Mucosa of descending colon (tissue), 3 donors: ENCODE results near the gene TRIM34. TPM values are rescaled to one million over a fixed set of nuclear protein-coding genes. Genes with fewer than 3 reads are reported as not detected.

Source experiments
- ATAC-seq: fragments of 200-7000 bp; cut with Tn5 transposase; one replicate; pipeline ENCODE4 v1.9.1; 2020; ENCODE audit warnings: mild to moderate bottlenecking, moderate library complexity
- DNase-seq, 3 donors: peaks; one replicate each; pipeline ENCODE4 v3.0.0-alpha.2; 2020
- H3K36me3 ChIP-seq: fragments of 200-600 bp; one replicate; pipeline ENCODE4 v1.8.0; 2021; ENCODE audit warnings: low read depth, mild to moderate bottlenecking
- H3K4me1 ChIP-seq: fragments of 200-600 bp; one replicate; pipeline ENCODE4 v1.8.0; 2021; ENCODE audit warnings: low read depth, mild to moderate bottlenecking
- H3K4me3 ChIP-seq: fragments of 200-600 bp; one replicate; pipeline ENCODE4 v1.8.0; 2021; ENCODE audit warnings: mild to moderate bottlenecking
- H3K9me3 ChIP-seq: fragments of 200-600 bp; one replicate; pipeline ENCODE4 v1.8.0; 2021; ENCODE audit warnings: mild to moderate bottlenecking
- CTCF ChIP-seq: fragments of 200-600 bp; IDR thresholded peaks from one replicate; pipeline ENCODE4 v1.8.0; 2022; ENCODE audit warnings: antibody characterized with exemption, mild to moderate bottlenecking
- intact Hi-C, 2 donors: fragments of 100-400 bp; cut with DNase I in 1 of 2; cut with micrococcal nuclease in 1 of 2; formaldehyde crosslinking; loops; one replicate each; pipeline versions ENCODE4 v1.11.0 to v1.11.1; 2022; cut with DNase I, micrococcal nuclease
- total RNA-seq, 3 donors: library from RNA; stranded (reverse); fragmentation: NEBNext Ultra II Directional in 2 of 3; extraction: Animal tissue kit (Norgen Biotek cat#: 25700) in 2 of 3; gene quantifications; one replicate each; pipeline versions ENCODE4 v1.2.1 to v1.2.4, GENCODE V29; 2021 to 2023
- donor health status: DM: no; HTN: no; CAD: no; lungs with moderate emphysema.
- donor health status: DM: no; HTN: no; CAD: no.
- donor health status: DM: no; HTN: yes; CAD: no.

TRIM34 gene
- total RNA-seq, 3 donors from 2014 or later: 7.3 to 11.9 (median 8.5) TPM

GRCh38 chr11:5663511-5663910 lies 38.7 kb downstream of the TRIM34 start:
- DNase-seq (no peak), ATAC-seq (no peak)
- H3K4me3 ChIP-seq: no peak overlapping the region
- no peak for TF ChIP-seq CTCF
- no peaks in the 10 kb centered on the region for H3K9me3 ChIP-seq
- no peaks in the 10 kb centered on the region for H3K4me1 ChIP-seq
- H3K36me3 ChIP-seq: no peaks in the 10 kb centered on the region
- intact Hi-C loops: no loop called here

GRCh38 chr11:5665051-5665570 lies 40.3 kb downstream of the TRIM34 start:
- no peaks in the 10 kb centered on the region for H3K9me3 ChIP-seq
- no peaks in the 10 kb centered on the region for H3K36me3 ChIP-seq
- DNase-seq (no peak), ATAC-seq (no peak)
- intact Hi-C loops: no loop called here
- no peak overlapping the region for H3K4me3 ChIP-seq
- TF ChIP-seq CTCF: no peak
- H3K4me1 ChIP-seq: no peaks in the 10 kb centered on the region

GRCh38 chr11:5665746-5666401 lies 41.1 kb downstream of the TRIM34 start:
- Histone ChIP-seq H3K4me3 (no peak overlapping the region), H3K36me3 (no peaks in the 10 kb centered on the region), H3K9me3 (no peaks in the 10 kb centered on the region), H3K4me1 (no peaks in the 10 kb centered on the region)
- intact Hi-C loops: no loop called here
- no peak for TF ChIP-seq CTCF
- no peak for DNase-seq
- no peak for ATAC-seq

GRCh38 chr11:5666402-5666793 lies 41.6 kb downstream of the TRIM34 start:
- intact Hi-C loops: no loop called here
- H3K9me3 ChIP-seq: no peaks in the 10 kb centered on the region
- TF ChIP-seq CTCF: no peak
- H3K4me3 ChIP-seq: no peak overlapping the region
- DNase-seq: no peak
- H3K36me3 ChIP-seq: no peaks in the 10 kb centered on the region
- H3K4me1 ChIP-seq: no peaks in the 10 kb centered on the region
- no peak for ATAC-seq

GRCh38 chr11:5671831-5672230 lies 47.0 kb downstream of the TRIM34 start:
- no peak overlapping the region for H3K4me3 ChIP-seq
- intact Hi-C loops: no loop called here
- no peaks in the 10 kb centered on the region for H3K4me1 ChIP-seq
- TF ChIP-seq CTCF: no peak
- no peak for ATAC-seq
- no peak for DNase-seq
- H3K9me3 ChIP-seq: no peaks in the 10 kb centered on the region
- H3K36me3 ChIP-seq: no peaks in the 10 kb centered on the region

- ATAC-seq: no peak
- no peaks in the 10 kb centered on the region for H3K36me3 ChIP-seq
- no peaks in the 10 kb centered on the region for H3K4me1 ChIP-seq
- H3K9me3 ChIP-seq: no peaks in the 10 kb centered on the region
- no peak for TF ChIP-seq CTCF
- intact Hi-C loops: no loop called here
- no peak for DNase-seq
- H3K4me3 ChIP-seq: no peak overlapping the region
These were observed 49.6 kb downstream of the TRIM34 start for GRCh38 chr11:5674391-5674790.
